IPS-20b (cell line): ENCODE results near the gene AMOT.

Experiments
- H3K27ac ChIP-seq: one replicate; pipeline ENCODE4 v1.5.1; 2013; ENCODE audit warnings: low read length
- H3K27me3 ChIP-seq: 2 replicates; pipeline ENCODE4 v1.6.1; 2013; ENCODE audit warnings: mild to moderate bottlenecking, low read length, inconsistent platforms; ENCODE audit not compliant: insufficient read depth
- H3K36me3 ChIP-seq: 2 replicates; pipeline ENCODE4 v1.6.1; 2013; ENCODE audit warnings: low read depth, mild to moderate bottlenecking, inconsistent platforms, low read length, moderate library complexity; ENCODE audit not compliant: insufficient read depth
- H3K4me1 ChIP-seq: 2 replicates; pipeline ENCODE4 v1.6.1; 2013; ENCODE audit warnings: mild to moderate bottlenecking, control low read depth, inconsistent platforms, low read length, moderate library complexity; ENCODE audit not compliant: insufficient read depth
- H3K4me3 ChIP-seq: 2 replicates; pipeline ENCODE4 v1.5.1; 2013; ENCODE audit warnings: mild to moderate bottlenecking, low read length, inconsistent platforms
- H3K9ac ChIP-seq: 2 replicates; pipeline ENCODE4 v1.6.1; 2013; ENCODE audit warnings: low read depth, mild to moderate bottlenecking, inconsistent platforms, low read length, moderate library complexity
- H3K9me3 ChIP-seq: 2 replicates; pipeline ENCODE4 v1.6.1; 2013; ENCODE audit warnings: mild to moderate bottlenecking, low read depth, low read length, inconsistent platforms; ENCODE audit not compliant: insufficient read depth

Gene AMOT

GRCh38 chrX:112818114-112819007 is 22.3 kb downstream of the AMOT start:
- no peak overlapping the region for H3K4me3 ChIP-seq
- no peak overlapping the region for H3K9ac ChIP-seq
- H3K27me3 ChIP-seq = no peaks in the 10 kb centered on the region
- H3K36me3 ChIP-seq = no peaks in the 10 kb centered on the region
- no peak overlapping the region for H3K27ac ChIP-seq
- peaks cover 3% of the 10 kb centered on the region; the same call in 1 of the 2 replicates for H3K4me1 ChIP-seq
- H3K9me3 ChIP-seq = no peaks in the 10 kb centered on the region

GRCh38 chrX:112816908-112817307 is 23.7 kb downstream of the AMOT start:
- Histone ChIP-seq H3K4me3 (no peak overlapping the region), H3K27me3 (no peaks in the 10 kb centered on the region), H3K36me3 (no peaks in the 10 kb centered on the region), H3K9ac (no peak overlapping the region), H3K4me1 (peaks cover 3% of the 10 kb centered on the region; the same call in 1 of the 2 replicates), H3K27ac (no peak overlapping the region), H3K9me3 (no peaks in the 10 kb centered on the region)

- Histone ChIP-seq H3K27ac (no peak overlapping the region), H3K9me3 (no peaks in the 10 kb centered on the region), H3K27me3 (no peaks in the 10 kb centered on the region), H3K9ac (no peak overlapping the region), H3K36me3 (no peaks in the 10 kb centered on the region), H3K4me3 (no peak overlapping the region), H3K4me1 (peaks cover 7% of the 10 kb centered on the region; the same call in 1 of the 2 replicates)
Measured at GRCh38 chrX:112814496-112814895, 26.1 kb downstream of the AMOT start.

GRCh38 chrX:112812741-112813140 is 27.9 kb downstream of the AMOT start:
- no peak overlapping the region for H3K4me3 ChIP-seq
- H3K27ac ChIP-seq = no peak overlapping the region
- no peaks in the 10 kb centered on the region for H3K27me3 ChIP-seq
- no peaks in the 10 kb centered on the region for H3K9me3 ChIP-seq
- no peaks in the 10 kb centered on the region for H3K36me3 ChIP-seq
- H3K9ac ChIP-seq = no peak overlapping the region
- peaks cover 19% of the 10 kb centered on the region for H3K4me1 ChIP-seq

GRCh38 chrX:112808651-112809195 is 31.9 kb downstream of the AMOT start:
- Histone ChIP-seq H3K27me3 (no peaks in the 10 kb centered on the region), H3K36me3 (no peaks in the 10 kb centered on the region), H3K9ac (no peak overlapping the region), H3K4me1 (peaks cover 19% of the 10 kb centered on the region), H3K4me3 (no peak overlapping the region), H3K9me3 (no peaks in the 10 kb centered on the region), H3K27ac (no peak overlapping the region)

GRCh38 chrX:112808007-112808406 is 32.6 kb downstream of the AMOT start:
- Histone ChIP-seq H3K4me3 (peak overlapping the region; percentile 22; the same call in 1 of the 2 replicates), H3K36me3 (no peaks in the 10 kb centered on the region)

GRCh38 chrX:112803060-112803459 is 37.6 kb downstream of the AMOT start:
- Histone ChIP-seq H3K36me3 (no peaks in the 10 kb centered on the region), H3K27ac (no peak overlapping the region), H3K4me1 (peaks cover 1% of the 10 kb centered on the region; the same call in 1 of the 2 replicates), H3K27me3 (no peaks in the 10 kb centered on the region), H3K9ac (no peak overlapping the region), H3K4me3 (no peak overlapping the region), H3K9me3 (no peaks in the 10 kb centered on the region)

More at GRCh38 chrX:112808007-112808406, 32.6 kb downstream of the AMOT start:
- Histone ChIP-seq H3K9me3 (no peaks in the 10 kb centered on the region), H3K4me1 (peaks cover 19% of the 10 kb centered on the region), H3K27ac (no peak overlapping the region), H3K9ac (no peak overlapping the region), H3K27me3 (no peaks in the 10 kb centered on the region)

- Histone ChIP-seq H3K27me3 (no peaks in the 10 kb centered on the region), H3K9me3 (no peaks in the 10 kb centered on the region), H3K36me3 (no peaks in the 10 kb centered on the region), H3K4me3 (no peak overlapping the region), H3K9ac (no peak overlapping the region), H3K4me1 (no peaks in the 10 kb centered on the region), H3K27ac (no peak overlapping the region)
Measured at GRCh38 chrX:112802541-112802940, 38.1 kb downstream of the AMOT start.

GRCh38 chrX:112800971-112801775 is 39.5 kb downstream of the AMOT start:
- no peaks in the 10 kb centered on the region for H3K36me3 ChIP-seq
- H3K4me3 ChIP-seq = no peak overlapping the region
- H3K9ac ChIP-seq = no peak overlapping the region
- H3K27me3 ChIP-seq = no peaks in the 10 kb centered on the region
- no peaks in the 10 kb centered on the region for H3K4me1 ChIP-seq
- H3K27ac ChIP-seq = no peak overlapping the region
- no peaks in the 10 kb centered on the region for H3K9me3 ChIP-seq

GRCh38 chrX:112799425-112799824 is 41.2 kb downstream of the AMOT start:
- H3K9ac ChIP-seq = no peak overlapping the region
- no peaks in the 10 kb centered on the region for H3K27me3 ChIP-seq
- no peak overlapping the region for H3K4me3 ChIP-seq
- no peaks in the 10 kb centered on the region for H3K9me3 ChIP-seq
- no peaks in the 10 kb centered on the region for H3K4me1 ChIP-seq
- H3K27ac ChIP-seq = no peak overlapping the region
- H3K36me3 ChIP-seq = no peaks in the 10 kb centered on the region

- Histone ChIP-seq H3K9me3 (no peaks in the 10 kb centered on the region), H3K4me1 (no peaks in the 10 kb centered on the region), H3K27me3 (no peaks in the 10 kb centered on the region), H3K4me3 (no peak overlapping the region), H3K36me3 (no peaks in the 10 kb centered on the region), H3K9ac (no peak overlapping the region), H3K27ac (no peak overlapping the region)
Measured at GRCh38 chrX:112798736-112799135, 41.9 kb downstream of the AMOT start.
